ENCODE measurements around the gene SREBF1. TPM values are rescaled to one million over a fixed set of nuclear protein-coding genes. Genes with fewer than 3 reads are reported as not detected.

The SREBF1 gene
- total RNA-seq, 4 donors from 2014 or later: 118 to 226 (median 185) TPM

DNA sequence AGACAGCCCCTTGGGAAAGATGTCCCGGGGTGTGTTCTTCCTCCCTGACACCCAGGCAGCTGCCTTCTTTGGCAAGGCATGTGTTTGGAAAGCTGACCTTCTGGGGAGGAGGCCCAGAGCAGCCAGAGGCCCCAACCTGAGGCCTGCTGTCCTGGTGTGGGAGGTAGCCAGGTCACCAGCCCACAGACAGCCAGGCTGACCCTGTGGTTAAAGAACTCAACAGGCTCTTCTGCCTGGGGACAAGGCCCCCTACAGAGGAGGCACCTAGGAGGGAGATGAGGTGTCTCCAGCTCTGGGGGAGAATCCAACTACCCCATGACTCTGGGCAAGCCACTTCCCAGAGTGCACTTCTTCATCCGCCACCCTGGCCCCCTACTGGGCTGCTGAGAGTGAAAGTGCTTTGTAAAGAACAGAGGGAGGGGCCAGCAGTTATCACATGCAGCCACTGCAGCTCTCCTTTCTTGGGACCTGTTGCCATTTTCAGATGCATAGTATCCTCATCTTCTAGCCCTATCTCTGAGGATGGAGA is 13.1 kb upstream of the SREBF1 start:
- H3K9me3 ChIP-seq: no peaks in the 10 kb centered on the region
- no peak overlapping the region for H3K4me3 ChIP-seq
- H3K36me3 ChIP-seq: peaks cover 0 to 11% (median 0%) of the 10 kb centered on the region in 3 donors
- H3K27ac ChIP-seq: peak overlapping the region; percentile 68 to 80 (median 78)
- TF ChIP-seq POLR2A (IDR thresholded peaks at IDR 0.05): no peak
- TF ChIP-seq, protein P1, sequence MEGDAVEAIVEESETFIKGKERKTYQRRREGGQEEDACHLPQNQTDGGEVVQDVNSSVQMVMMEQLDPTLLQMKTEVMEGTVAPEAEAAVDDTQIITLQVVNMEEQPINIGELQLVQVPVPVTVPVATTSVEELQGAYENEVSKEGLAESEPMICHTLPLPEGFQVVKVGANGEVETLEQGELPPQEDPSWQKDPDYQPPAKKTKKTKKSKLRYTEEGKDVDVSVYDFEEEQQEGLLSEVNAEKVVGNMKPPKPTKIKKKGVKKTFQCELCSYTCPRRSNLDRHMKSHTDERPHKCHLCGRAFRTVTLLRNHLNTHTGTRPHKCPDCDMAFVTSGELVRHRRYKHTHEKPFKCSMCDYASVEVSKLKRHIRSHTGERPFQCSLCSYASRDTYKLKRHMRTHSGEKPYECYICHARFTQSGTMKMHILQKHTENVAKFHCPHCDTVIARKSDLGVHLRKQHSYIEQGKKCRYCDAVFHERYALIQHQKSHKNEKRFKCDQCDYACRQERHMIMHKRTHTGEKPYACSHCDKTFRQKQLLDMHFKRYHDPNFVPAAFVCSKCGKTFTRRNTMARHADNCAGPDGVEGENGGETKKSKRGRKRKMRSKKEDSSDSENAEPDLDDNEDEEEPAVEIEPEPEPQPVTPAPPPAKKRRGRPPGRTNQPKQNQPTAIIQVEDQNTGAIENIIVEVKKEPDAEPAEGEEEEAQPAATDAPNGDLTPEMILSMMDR (IDR thresholded peaks at IDR 0.05): peak in 2 of 6 experiments; percentile 11 to 28
- peak in 2 of 3 donors; percentile 68 to 75 for DNase-seq
- peaks cover 0 to 45% (median 20%) of the 10 kb centered on the region in 4 donors for H3K4me1 ChIP-seq
- H3K27me3 ChIP-seq: no peaks in the 10 kb centered on the region

DNA sequence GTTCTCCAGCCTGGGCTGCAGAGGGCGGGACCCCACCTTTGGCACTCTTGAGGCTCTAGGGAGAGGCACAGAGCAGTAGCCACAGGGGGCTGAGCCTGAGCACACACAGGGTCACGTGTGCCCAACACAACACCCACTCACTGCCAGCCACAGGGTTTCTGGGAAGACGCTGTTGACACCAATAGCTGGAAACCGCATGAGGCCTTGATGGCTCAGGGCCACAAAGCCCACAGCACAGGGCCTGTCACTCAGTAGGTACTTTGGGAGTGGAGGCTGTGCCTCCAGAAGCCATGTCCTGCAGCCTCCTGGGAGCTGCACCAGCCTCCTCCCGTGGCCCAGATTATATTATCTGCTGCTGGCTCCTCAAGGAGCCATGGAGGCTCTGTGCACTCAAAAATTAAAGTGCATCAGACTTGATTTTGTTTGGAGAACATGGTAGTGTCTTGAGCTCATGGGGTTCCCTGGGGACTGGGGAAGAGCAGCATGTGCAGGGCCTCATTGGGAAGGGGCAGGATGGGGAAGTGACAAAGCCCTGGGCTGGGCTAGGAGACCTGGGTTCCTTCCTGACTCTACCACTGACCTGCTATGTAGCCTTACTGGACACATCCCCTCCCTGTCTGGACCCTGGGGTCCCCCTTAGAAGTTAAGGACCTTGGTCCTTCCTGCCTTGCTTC is 12.5 kb upstream of the SREBF1 start:
- no peaks in the 10 kb centered on the region for H3K9me3 ChIP-seq
- DNase-seq: peak in 2 of 3 donors; percentile 80 to 87
- H3K4me3 ChIP-seq: no peak overlapping the region
- no peak for TF ChIP-seq POLR2A (IDR thresholded peaks at IDR 0.05)
- TF ChIP-seq, protein P1 (IDR thresholded peaks at IDR 0.05): no peak
- H3K27ac ChIP-seq: peak overlapping the region; percentile 68 to 80 (median 78)
- H3K36me3 ChIP-seq: peaks cover 0 to 11% (median 0%) of the 10 kb centered on the region in 3 donors
- peaks cover 0 to 38% (median 20%) of the 10 kb centered on the region in 4 donors for H3K4me1 ChIP-seq
- no peaks in the 10 kb centered on the region for H3K27me3 ChIP-seq

DNA sequence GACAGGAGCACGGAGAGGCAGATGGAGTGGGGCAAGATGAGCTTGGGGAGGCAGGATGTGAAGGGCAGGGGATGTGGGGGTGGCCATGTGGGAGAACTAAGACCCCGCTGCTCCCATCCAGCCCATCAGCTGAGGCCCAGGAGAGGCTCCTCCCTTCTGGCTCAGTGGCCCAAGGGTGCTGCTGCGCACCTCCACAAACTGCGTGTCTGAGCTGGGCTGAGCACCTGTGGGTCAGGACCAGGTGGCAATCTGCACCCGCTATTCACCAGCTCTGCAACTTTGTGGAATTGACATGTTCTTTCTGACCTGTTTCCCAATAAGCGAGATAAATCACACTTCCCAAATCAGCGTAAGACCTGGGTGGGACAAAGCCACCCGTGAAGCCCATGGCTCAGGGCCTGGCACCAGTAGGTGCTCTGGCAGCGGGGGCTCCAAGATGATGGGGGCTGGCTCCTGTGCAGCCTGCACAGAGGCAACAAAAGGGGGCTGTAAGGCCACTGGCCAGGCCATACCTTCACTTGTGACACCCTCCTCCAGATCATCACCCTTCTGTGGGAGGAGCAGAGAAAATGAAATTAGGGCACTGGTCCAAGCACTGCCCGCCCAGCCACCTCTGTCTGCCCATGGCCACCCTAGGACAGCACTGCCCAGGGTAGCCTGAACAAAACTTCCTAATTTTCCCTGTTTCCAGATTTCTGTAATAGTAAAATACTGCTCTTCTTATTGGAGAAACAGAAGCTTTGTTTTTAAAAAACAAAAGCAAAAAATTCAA is 11.7 kb upstream of the SREBF1 start:
- Histone ChIP-seq H3K36me3 (peaks cover 0 to 11% (median 0%) of the 10 kb centered on the region in 3 donors), H3K4me3 (no peak overlapping the region), H3K4me1 (peaks cover 0 to 33% (median 20%) of the 10 kb centered on the region in 4 donors), H3K27me3 (no peaks in the 10 kb centered on the region), H3K9me3 (no peaks in the 10 kb centered on the region), H3K27ac (peak overlapping the region; percentile 2 to 80 (median 73))
- DNase-seq: no peak
- TF ChIP-seq, protein P1 (IDR thresholded peaks at IDR 0.05): no peak
- no peak for TF ChIP-seq POLR2A (IDR thresholded peaks at IDR 0.05)

DNA sequence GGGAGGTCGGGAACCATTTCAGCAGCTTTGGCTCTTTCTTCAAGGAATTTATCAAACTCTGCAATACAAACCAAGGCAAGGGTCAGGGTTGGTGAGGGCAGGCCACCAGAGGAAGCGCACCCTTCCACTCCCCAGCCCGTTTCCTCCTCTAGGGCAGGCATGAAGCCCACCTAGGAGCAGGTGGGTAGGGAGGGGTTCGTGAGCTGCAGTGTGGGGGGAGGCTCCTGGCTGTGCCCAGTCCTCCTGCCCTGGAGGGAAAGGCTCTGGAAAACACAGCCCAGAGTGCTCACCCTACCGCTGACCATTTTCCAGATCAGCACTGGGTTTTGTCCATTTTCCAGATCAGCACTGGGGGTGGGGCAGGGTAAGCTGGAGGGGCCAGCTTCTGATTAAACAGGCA is 10.9 kb upstream of the SREBF1 start:
- Histone ChIP-seq H3K36me3 (peaks cover 0 to 11% (median 0%) of the 10 kb centered on the region in 3 donors), H3K4me3 (no peak overlapping the region), H3K27me3 (no peaks in the 10 kb centered on the region), H3K4me1 (peaks cover 0 to 27% (median 20%) of the 10 kb centered on the region in 4 donors), H3K9me3 (no peaks in the 10 kb centered on the region), H3K27ac (no peak overlapping the region)
- no peak for DNase-seq
- TF ChIP-seq POLR2A (IDR thresholded peaks at IDR 0.05): no peak
- TF ChIP-seq, protein P1 (IDR thresholded peaks at IDR 0.05): no peak

DNA sequence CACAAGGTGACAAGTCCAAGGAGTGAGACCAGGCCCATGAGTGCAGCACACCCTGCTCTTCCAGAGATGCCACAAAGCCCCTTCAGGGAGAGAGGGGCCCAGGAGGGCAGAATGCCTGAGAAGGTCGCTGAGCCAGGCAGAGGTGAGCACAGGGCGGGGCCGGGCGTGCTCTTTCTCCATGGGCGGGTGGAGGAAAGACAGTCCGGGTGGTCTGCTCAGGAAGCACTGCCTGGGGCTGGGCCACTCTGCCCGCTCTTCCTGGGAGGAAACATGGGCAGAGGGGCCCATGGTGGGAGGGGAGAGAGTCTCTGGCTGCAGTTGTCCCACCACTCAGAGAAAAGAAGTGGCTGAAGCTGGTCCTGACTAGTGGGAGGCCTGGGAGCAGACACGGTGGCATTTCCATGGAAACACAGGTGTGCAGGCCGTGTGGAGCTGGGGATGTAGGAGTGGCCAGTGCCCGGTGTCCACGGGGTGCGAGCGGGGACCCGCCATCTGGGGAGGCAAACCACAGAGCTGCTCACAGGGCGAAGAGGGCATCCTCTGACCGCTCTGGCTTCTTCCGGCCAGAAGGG is 10.4 kb upstream of the SREBF1 start:
- Histone ChIP-seq H3K27me3 (no peaks in the 10 kb centered on the region), H3K4me1 (peaks cover 0 to 27% (median 20%) of the 10 kb centered on the region in 4 donors), H3K9me3 (no peaks in the 10 kb centered on the region), H3K36me3 (peaks cover 0 to 11% (median 0%) of the 10 kb centered on the region in 3 donors), H3K27ac (no peak overlapping the region), H3K4me3 (no peak overlapping the region)
- no peak for DNase-seq
- TF ChIP-seq, protein P1 (IDR thresholded peaks at IDR 0.05): no peak
- no peak for TF ChIP-seq POLR2A (IDR thresholded peaks at IDR 0.05)
